Measurements from ENCODE around the gene ICOS.
"Not testable (repeated sequence)": the region's sequence is repeated elsewhere in the genome, so short reads cannot be mapped to it uniquely, and the experiment has no call there.

Gene ICOS

GRCh38 chr2:203975912-203976311, 39.3 kb downstream of the ICOS start:
- Histone ChIP-seq H3K9ac (ENCODE audit: low read length) (no peak overlapping the region), H3K4me3 (ENCODE audit: low read depth in 1 of 2, low read length in 2 of 2) (no peak overlapping the region), H3K27me3 (ENCODE audit: control insufficient read depth in 1 of 2, insufficient read depth in 2 of 2, low read length in 2 of 2) (no peaks in the 10 kb centered on the region), H3K4me1 (ENCODE audit: insufficient read depth, low read length) (peaks cover 14% of the 10 kb centered on the region), H3K36me3 (ENCODE audit: insufficient read depth, low read length) (no peaks in the 10 kb centered on the region), H3K9me3 (ENCODE audit: low read length) (no peaks in the 10 kb centered on the region), H3K27ac (ENCODE audit: low read depth, low read length) (no peak overlapping the region)

GRCh38 chr2:203982276-203982675, 45.7 kb downstream of the ICOS start:
- no peaks in the 10 kb centered on the region for H3K4me1 ChIP-seq (ENCODE audit: insufficient read depth, low read length)
- no peak overlapping the region for H3K27ac ChIP-seq (ENCODE audit: low read depth, low read length)
- H3K4me3 ChIP-seq (ENCODE audit: low read depth in 1 of 2, low read length in 2 of 2), result no peak overlapping the region
- no peak overlapping the region for H3K9ac ChIP-seq (ENCODE audit: low read length)
- no peaks in the 10 kb centered on the region for H3K9me3 ChIP-seq (ENCODE audit: low read length)
- H3K27me3 ChIP-seq (ENCODE audit: control insufficient read depth in 1 of 2, insufficient read depth in 2 of 2, low read length in 2 of 2), result no peaks in the 10 kb centered on the region
- H3K36me3 ChIP-seq (ENCODE audit: insufficient read depth, low read length), result no peaks in the 10 kb centered on the region

- Histone ChIP-seq H3K36me3 (ENCODE audit: insufficient read depth, low read length) (no peaks in the 10 kb centered on the region), H3K4me1 (ENCODE audit: insufficient read depth, low read length) (no peaks in the 10 kb centered on the region), H3K27ac (ENCODE audit: low read depth, low read length) (no peak overlapping the region), H3K9ac (ENCODE audit: low read length) (no peak overlapping the region), H3K27me3 (ENCODE audit: control insufficient read depth in 1 of 2, insufficient read depth in 2 of 2, low read length in 2 of 2) (no peaks in the 10 kb centered on the region), H3K9me3 (ENCODE audit: low read length) (no peaks in the 10 kb centered on the region), H3K4me3 (ENCODE audit: low read depth in 1 of 2, low read length in 2 of 2) (no peak overlapping the region)
Observed at GRCh38 chr2:203983064-203983715, 46.6 kb downstream of the ICOS start.

GRCh38 chr2:203985978-203986377, 49.4 kb downstream of the ICOS start:
- H3K4me3 ChIP-seq (ENCODE audit: low read depth in 1 of 2, low read length in 2 of 2); H3K9me3 ChIP-seq (ENCODE audit: low read length); H3K36me3 ChIP-seq (ENCODE audit: insufficient read depth, low read length); H3K27me3 ChIP-seq (ENCODE audit: control insufficient read depth in 1 of 2, insufficient read depth in 2 of 2, low read length in 2 of 2); H3K4me1 ChIP-seq (ENCODE audit: insufficient read depth, low read length); H3K27ac ChIP-seq (ENCODE audit: low read depth, low read length); H3K9ac ChIP-seq (ENCODE audit: low read length): not testable (repeated sequence)

DNA sequence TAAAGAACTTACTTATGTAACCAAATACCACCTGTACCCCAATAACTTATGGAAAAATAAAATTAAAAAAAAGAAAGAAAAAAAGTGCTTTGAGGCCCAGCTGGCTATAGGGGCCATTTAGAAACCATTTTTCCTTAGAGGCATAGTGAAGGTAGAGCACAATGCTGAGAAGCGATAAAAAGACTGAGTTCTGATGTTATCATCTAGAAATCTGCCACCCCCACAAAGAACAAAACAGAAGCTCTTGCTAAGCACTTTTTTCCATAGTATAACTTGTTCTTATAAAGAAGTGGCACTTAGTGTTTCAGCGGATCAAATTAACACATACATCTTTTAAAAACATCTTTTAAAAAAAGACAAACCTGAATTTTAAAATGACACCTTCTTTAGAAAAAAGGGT, 51.4 kb downstream of the ICOS start:
- H3K4me1 ChIP-seq (ENCODE audit: insufficient read depth, low read length), result no peaks in the 10 kb centered on the region
- H3K36me3 ChIP-seq (ENCODE audit: insufficient read depth, low read length), result no peaks in the 10 kb centered on the region
- no peaks in the 10 kb centered on the region for H3K27me3 ChIP-seq (ENCODE audit: control insufficient read depth in 1 of 2, insufficient read depth in 2 of 2, low read length in 2 of 2)
- H3K4me3 ChIP-seq (ENCODE audit: low read depth in 1 of 2, low read length in 2 of 2), result no peak overlapping the region
- no peak overlapping the region for H3K9ac ChIP-seq (ENCODE audit: low read length)
- H3K9me3 ChIP-seq (ENCODE audit: low read length), result no peaks in the 10 kb centered on the region
- H3K27ac ChIP-seq (ENCODE audit: low read depth, low read length), result no peak overlapping the region

DNA sequence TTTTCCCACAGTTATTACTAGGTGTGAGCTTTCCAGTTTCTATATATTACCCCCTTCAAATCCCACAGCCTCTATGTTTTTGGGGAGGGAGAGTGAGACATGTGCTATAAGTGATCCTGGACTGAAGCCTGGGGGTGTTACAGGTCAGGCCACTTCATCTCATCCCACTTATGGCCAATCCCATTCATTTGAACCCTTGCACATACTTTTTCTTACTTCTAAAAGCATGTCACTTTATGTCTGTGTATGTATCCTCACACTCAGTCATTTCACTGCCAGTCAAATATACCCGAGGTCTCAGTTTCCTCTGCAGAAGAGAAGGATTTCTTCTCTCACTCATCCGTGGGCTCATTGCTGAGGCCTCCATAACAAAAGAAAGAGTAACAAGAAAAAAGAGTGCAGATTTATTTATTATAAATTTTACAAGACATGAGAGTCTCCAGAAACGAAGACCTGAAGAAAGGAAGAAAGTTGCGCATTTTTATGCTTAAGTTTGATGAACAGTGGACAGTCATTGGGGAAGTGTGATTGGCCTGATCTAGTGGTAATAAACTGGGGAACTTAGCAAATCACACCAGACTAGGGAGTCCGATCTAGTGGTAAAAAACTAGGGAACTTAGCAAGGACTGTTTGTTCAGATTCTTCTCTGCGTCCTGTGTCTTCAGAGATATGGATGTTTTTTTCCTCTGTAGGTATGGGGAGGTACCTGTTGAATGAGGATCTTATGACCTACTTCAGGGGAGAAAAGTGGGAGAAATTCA, 52.1 kb downstream of the ICOS start:
- no peaks in the 10 kb centered on the region for H3K9me3 ChIP-seq (ENCODE audit: low read length)
- no peak overlapping the region for H3K9ac ChIP-seq (ENCODE audit: low read length)
- H3K27ac ChIP-seq (ENCODE audit: low read depth, low read length), result no peak overlapping the region
- no peak overlapping the region for H3K4me3 ChIP-seq (ENCODE audit: low read depth in 1 of 2, low read length in 2 of 2)
- no peaks in the 10 kb centered on the region for H3K36me3 ChIP-seq (ENCODE audit: insufficient read depth, low read length)
- no peaks in the 10 kb centered on the region for H3K27me3 ChIP-seq (ENCODE audit: control insufficient read depth in 1 of 2, insufficient read depth in 2 of 2, low read length in 2 of 2)
- no peaks in the 10 kb centered on the region for H3K4me1 ChIP-seq (ENCODE audit: insufficient read depth, low read length)

DNA sequence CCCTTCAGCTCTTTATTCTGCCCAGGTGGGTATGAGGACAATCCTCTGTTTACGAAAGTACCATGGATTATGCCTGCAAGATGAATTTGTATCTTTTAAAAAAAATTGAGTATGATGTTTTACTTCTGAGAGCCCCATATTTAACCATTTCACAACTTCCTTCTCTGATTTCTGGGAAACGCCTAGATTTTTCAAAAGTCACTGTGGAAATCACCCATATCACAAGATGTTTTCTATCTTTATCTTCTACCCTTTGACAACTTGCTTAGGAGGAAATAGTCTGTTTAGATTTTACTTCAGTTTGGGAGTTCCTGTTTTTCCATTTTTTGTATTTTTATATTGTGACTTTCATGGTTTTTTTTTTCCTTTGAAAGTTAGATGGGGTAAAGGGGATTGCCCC, 53.0 kb downstream of the ICOS start:
- no peaks in the 10 kb centered on the region for H3K36me3 ChIP-seq (ENCODE audit: insufficient read depth, low read length)
- H3K27ac ChIP-seq (ENCODE audit: low read depth, low read length), result no peak overlapping the region

DNA sequence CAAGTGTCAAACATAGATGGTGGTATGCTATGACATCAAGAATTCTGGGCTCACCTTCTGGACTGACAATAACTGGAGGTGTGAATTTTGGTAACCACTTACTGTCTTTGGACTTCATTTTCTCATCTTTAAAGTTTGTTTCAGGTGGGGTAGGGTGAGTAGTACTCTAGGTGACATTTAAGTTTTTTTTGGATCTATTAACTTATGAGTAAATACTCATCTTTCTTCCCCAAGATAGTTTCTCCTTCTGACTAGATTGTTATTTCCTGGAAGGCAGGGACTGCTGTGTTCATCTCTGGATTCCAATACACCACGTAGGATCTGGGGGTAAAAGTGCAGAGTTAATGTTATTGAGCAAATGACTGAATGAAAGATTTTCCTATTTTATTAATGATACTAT, 55.9 kb downstream of the ICOS start:
- no peaks in the 10 kb centered on the region for H3K9me3 ChIP-seq (ENCODE audit: low read length)
- H3K36me3 ChIP-seq (ENCODE audit: insufficient read depth, low read length), result no peaks in the 10 kb centered on the region
- H3K9ac ChIP-seq (ENCODE audit: low read length), result no peak overlapping the region
- H3K4me3 ChIP-seq (ENCODE audit: low read depth in 1 of 2, low read length in 2 of 2), result no peak overlapping the region
- no peaks in the 10 kb centered on the region for H3K27me3 ChIP-seq (ENCODE audit: control insufficient read depth in 1 of 2, insufficient read depth in 2 of 2, low read length in 2 of 2)
- no peak overlapping the region for H3K27ac ChIP-seq (ENCODE audit: low read depth, low read length)
- no peaks in the 10 kb centered on the region for H3K4me1 ChIP-seq (ENCODE audit: insufficient read depth, low read length)

More for the DNA sequence above, 53.0 kb downstream of the ICOS start:
- Histone ChIP-seq H3K4me3 (ENCODE audit: low read depth in 1 of 2, low read length in 2 of 2) (no peak overlapping the region), H3K27me3 (ENCODE audit: control insufficient read depth in 1 of 2, insufficient read depth in 2 of 2, low read length in 2 of 2) (no peaks in the 10 kb centered on the region), H3K9ac (ENCODE audit: low read length) (no peak overlapping the region), H3K4me1 (ENCODE audit: insufficient read depth, low read length) (no peaks in the 10 kb centered on the region), H3K9me3 (ENCODE audit: low read length) (no peaks in the 10 kb centered on the region)

DNA sequence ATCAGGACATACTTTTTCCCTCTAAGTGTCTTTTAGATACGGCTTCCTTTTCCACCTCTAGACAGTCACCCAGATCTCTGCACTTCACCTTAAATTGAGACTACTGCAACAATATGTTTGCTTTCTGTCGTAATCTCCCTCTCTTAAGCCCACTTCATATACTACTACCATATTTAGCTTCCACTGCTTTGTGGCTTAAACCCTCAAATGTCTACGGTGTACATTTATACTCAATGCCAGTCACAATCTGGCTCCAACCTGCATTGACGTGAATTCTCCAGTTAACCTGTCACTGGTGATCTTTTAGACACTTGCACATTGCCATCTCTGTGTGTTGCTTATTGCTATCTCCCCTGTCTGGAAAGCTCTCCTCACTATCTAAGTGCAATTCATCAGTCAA, 56.4 kb downstream of the ICOS start:
- Histone ChIP-seq H3K4me1 (ENCODE audit: insufficient read depth, low read length) (no peaks in the 10 kb centered on the region), H3K9ac (ENCODE audit: low read length) (no peak overlapping the region), H3K9me3 (ENCODE audit: low read length) (no peaks in the 10 kb centered on the region), H3K4me3 (ENCODE audit: low read depth in 1 of 2, low read length in 2 of 2) (no peak overlapping the region), H3K27ac (ENCODE audit: low read depth, low read length) (no peak overlapping the region), H3K27me3 (ENCODE audit: control insufficient read depth in 1 of 2, insufficient read depth in 2 of 2, low read length in 2 of 2) (no peaks in the 10 kb centered on the region), H3K36me3 (ENCODE audit: insufficient read depth, low read length) (no peaks in the 10 kb centered on the region)

DNA sequence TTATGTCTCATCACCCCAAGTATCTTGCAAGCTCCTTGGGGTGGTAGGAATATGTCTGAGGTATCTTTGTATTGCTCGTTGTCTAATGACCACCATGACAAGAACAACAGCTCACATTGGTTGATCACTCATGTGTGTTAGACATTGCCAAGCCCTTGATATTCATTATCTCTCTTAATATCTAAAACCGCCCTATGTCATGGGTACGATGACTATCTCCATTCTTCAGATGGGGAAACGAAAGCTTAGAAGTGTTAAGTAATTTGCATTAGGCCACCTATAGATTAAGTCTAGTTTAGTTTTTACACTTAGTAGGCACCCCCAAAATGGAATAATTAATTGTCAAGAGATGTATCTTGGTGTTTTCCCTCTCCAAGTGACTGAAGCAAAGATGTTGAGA, 57.0 kb downstream of the ICOS start:
- H3K27ac ChIP-seq (ENCODE audit: low read depth, low read length), result no peak overlapping the region
- no peak overlapping the region for H3K4me3 ChIP-seq (ENCODE audit: low read depth in 1 of 2, low read length in 2 of 2)
- no peaks in the 10 kb centered on the region for H3K4me1 ChIP-seq (ENCODE audit: insufficient read depth, low read length)
- no peaks in the 10 kb centered on the region for H3K9me3 ChIP-seq (ENCODE audit: low read length)
- no peaks in the 10 kb centered on the region for H3K27me3 ChIP-seq (ENCODE audit: control insufficient read depth in 1 of 2, insufficient read depth in 2 of 2, low read length in 2 of 2)
- no peak overlapping the region for H3K9ac ChIP-seq (ENCODE audit: low read length)
- no peaks in the 10 kb centered on the region for H3K36me3 ChIP-seq (ENCODE audit: insufficient read depth, low read length)

- Histone ChIP-seq H3K9me3 (ENCODE audit: low read length) (no peaks in the 10 kb centered on the region), H3K36me3 (ENCODE audit: insufficient read depth, low read length) (no peaks in the 10 kb centered on the region), H3K4me3 (ENCODE audit: low read depth in 1 of 2, low read length in 2 of 2) (no peak overlapping the region), H3K27ac (ENCODE audit: low read depth, low read length) (no peak overlapping the region), H3K4me1 (ENCODE audit: insufficient read depth, low read length) (peaks cover 8% of the 10 kb centered on the region), H3K27me3 (ENCODE audit: control insufficient read depth in 1 of 2, insufficient read depth in 2 of 2, low read length in 2 of 2) (no peaks in the 10 kb centered on the region), H3K9ac (ENCODE audit: low read length) (no peak overlapping the region)
Observed at GRCh38 chr2:203994735-203995134, 58.2 kb downstream of the ICOS start.

DNA sequence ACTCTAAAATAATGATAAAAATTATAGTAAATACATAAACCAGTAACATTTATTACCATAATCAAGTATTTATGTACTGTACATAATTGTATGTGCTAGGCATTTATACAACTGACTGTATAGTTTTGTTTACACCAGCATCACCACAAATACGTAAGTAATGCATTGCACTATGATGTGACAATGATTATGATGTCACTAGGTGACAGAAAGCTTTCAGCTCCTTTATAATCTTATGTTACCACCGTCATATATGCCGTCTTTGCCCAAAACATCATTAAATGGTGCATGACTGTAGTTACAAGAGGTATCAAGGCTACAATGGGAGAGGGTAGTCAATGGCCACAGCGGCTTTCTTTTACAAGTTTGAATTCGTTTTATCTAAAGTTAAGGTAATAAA, 60.1 kb downstream of the ICOS start:
- H3K36me3 ChIP-seq (ENCODE audit: insufficient read depth, low read length), result no peaks in the 10 kb centered on the region
- no peak overlapping the region for H3K4me3 ChIP-seq (ENCODE audit: low read depth in 1 of 2, low read length in 2 of 2)
- H3K9ac ChIP-seq (ENCODE audit: low read length), result no peak overlapping the region
- no peak overlapping the region for H3K27ac ChIP-seq (ENCODE audit: low read depth, low read length)
- no peaks in the 10 kb centered on the region for H3K9me3 ChIP-seq (ENCODE audit: low read length)
- no peaks in the 10 kb centered on the region for H3K27me3 ChIP-seq (ENCODE audit: control insufficient read depth in 1 of 2, insufficient read depth in 2 of 2, low read length in 2 of 2)
- peaks cover 10% of the 10 kb centered on the region for H3K4me1 ChIP-seq (ENCODE audit: insufficient read depth, low read length)

Measured in muscle layer of colon (tissue), 2 donors.